ENCODE measurements around the gene BACE1.

Gene BACE1

DNA sequence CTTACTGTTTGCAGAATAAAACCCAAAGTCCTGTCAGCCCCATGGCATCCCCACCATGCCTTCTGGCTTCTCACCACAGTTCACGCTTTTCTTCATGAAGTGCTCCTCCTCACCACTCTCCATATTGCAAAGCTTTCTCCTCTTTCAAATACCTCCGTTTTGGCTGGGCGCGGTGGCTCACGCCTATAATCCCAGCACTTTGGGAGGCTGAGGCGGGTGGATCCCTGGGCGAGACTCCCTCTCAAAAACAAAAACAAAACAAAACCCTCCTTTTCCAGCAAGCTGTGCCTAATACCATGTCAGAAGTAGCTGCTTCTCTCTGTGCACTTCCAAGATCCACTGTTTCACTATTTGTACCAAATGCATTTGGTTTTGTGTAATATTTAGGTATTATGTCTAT is 6.7 kb downstream of the BACE1 start:
- no peak for DNase-seq (ENCODE audit: low spot score)

DNA sequence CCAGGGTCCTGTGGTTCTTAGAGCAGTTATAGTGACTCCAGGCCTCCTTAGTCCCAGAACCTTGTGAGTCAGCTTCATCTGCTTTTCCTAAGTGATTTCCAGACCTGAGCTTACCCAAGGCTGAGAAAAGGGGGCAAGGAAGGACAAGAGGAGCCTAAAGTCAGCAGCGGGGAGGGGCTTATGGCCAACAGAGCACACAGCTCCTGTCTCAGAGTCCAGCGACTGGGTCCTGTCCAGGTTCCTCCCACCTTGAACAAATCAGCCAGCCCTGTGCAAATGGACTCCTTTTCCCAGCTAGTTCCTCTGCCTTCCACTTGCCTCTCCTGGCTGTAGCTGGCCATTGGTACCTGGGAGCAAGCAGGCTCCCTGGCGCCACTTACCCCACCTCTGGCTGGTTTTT is 10.9 kb downstream of the BACE1 start:
- DNase-seq (ENCODE audit: low spot score) = no peak

DNA sequence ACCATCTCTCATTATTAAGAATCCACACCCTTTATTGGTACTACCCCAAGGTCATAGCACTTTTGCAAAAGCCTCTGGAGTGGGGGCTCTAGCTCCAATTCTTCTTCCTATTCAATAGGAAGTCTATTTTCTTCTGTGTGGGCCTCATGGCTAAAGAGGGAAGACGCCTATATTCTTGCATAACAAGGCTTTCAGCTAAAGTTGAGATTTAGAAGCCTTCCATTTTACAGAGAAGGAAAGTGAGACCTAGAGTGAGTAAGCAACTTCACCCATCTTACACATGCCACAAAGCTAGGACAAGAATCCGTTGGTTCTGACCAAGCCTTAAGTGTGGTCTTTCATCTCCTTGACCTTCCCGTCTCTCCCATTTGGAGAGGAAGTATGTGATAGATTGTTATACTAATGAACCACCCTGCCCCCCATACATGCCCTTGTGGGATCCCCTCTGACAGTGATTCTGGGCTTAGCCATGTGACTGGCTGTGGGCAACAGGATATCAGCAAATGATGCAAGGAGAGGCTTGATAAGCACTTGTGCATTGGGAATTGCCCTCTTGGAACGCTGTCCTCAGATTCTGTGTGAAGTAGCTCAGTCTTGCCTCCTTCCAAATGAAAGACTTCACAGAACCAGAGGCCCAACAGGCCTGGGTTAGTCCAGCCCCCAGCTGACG is 12.3 kb downstream of the BACE1 start:
- no peak for DNase-seq (ENCODE audit: low spot score)

GRCh38 chr11:117303101-117303500 is 13.0 kb downstream of the BACE1 start:
- no peak for DNase-seq (ENCODE audit: low spot score)

- no peak for DNase-seq (ENCODE audit: low spot score)
Observed at GRCh38 chr11:117302228-117302627, 13.8 kb downstream of the BACE1 start.

DNA sequence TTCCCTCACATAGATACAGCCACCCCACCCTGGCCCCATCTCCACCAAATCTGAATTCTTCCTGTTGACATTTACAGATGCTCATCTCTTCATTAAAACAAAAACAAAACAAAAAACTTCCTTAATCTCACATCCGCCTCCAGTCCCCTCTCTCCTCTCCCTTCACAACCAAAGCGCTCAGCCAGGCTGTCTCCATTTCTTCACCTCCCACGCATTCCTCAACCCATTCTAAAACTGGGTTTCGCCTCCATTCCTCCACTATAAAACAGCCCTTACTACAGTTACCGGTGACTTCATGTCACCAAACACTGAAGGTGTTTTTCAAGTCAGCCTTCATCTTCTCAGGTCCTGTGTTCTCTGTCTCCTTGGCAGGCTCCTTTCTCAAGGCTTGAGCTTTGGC is 15.3 kb downstream of the BACE1 start:
- no peak for DNase-seq (ENCODE audit: low spot score)

- DNase-seq (ENCODE audit: low spot score) = no peak
Observed at GRCh38 chr11:117300283-117300663, 15.8 kb downstream of the BACE1 start.

GRCh38 chr11:117299351-117300282 is 16.4 kb downstream of the BACE1 start:
- no peak for DNase-seq (ENCODE audit: low spot score)

- no peak for DNase-seq (ENCODE audit: low spot score)
Observed at GRCh38 chr11:117298195-117298594, 17.9 kb downstream of the BACE1 start.

DNA sequence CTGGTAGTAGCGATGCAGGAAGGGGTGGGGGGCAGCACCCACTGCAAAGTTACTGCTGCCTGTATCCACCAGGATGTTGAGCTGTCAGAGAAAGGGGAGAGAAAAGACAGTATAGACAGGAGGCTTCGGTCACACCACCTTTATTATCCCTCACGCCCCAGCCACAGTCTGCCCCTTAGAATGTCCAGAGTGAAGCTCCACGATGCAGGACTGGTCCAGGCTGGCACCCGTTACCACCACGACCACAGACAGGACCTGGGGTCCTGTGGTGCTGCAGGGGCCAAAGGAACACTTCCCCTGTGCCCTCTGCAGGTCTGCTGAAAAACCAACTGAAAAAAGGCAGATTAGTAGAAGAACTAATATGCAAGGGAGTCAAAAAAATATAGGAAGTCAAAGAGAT is 19.2 kb downstream of the BACE1 start:
- DNase-seq (ENCODE audit: low spot score) = no peak

- no peak for DNase-seq (ENCODE audit: low spot score)
Observed at GRCh38 chr11:117295438-117296137, 20.5 kb downstream of the BACE1 start.

DNA sequence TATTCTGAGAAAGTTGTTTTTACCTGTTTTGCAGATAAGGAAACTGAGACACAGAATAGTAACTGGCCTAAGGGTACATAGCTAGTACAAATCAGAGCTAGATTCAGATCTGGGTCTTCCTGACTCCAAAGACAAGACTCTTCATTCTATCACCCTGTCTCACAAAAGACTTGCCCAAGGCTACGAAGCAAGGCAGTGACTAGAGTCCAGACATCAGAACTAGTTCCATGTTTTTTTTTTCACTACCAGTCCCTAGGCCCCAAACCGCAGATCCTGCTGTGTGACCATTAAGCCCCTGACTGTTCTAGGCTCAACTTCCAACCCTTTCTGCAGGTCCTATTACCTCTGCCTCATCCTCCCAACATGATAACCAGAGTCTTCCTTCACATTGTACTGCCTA is 23.4 kb downstream of the BACE1 start:
- no peak for DNase-seq (ENCODE audit: low spot score)

DNA sequence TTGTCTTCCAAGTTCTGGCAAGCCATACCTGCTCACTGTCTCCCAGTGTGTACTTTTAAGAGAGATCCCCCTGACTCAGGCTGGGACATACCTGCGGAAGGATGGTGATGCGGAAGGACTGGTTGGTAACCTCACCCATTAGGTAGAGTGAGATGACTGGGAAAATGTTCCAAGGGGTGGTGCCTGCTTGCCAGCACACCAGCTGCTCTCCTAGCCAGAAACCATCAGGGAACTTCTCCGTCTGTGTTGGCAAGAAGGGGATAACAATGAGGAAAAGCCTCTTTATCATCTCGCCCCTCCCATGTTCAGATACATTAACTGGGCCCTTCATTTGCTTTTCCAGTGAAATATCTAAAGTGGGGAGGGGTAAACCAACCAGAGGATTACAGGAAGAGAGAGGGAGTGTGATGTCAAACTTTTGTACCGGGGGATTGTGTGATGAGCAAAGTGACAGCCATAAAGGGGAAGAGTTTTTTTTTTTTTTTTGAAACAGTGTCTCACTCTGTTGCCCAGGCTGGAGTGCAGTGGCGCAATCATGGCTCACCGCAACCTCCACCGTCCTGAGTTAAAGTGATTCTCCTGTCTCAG is 25.2 kb downstream of the BACE1 start, which contains the start of gene BACE1-AS:
Gene BACE1-AS, plus strand, starts transcription at position 538 of the 588 bp plus-strand sequence.
- DNase-seq (ENCODE audit: low spot score) = no peak

DNA sequence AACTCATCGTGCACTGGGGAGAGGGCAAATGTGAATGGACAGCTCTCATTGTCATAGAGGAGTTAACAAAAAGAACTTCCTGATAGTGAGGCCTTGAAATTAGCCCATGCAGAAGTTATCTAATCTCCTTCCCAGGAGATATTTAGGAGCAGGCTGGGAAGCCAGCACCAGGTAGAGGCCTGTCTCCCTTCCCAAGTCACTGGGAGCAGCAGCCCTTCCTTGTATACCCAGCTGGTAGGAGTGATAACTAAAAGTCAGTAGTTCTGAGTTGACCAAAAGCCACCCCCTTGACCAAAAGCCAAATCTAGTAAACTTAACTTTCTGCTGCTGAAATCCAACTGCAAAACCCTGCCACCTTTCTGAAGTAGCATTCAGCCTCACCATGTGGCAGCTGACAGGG is 26.3 kb downstream of the BACE1 start:
- no peak for DNase-seq (ENCODE audit: low spot score)

- no peak for DNase-seq (ENCODE audit: low spot score)
Observed at GRCh38 chr11:117287668-117288067, 28.4 kb downstream of the BACE1 start.

DNA sequence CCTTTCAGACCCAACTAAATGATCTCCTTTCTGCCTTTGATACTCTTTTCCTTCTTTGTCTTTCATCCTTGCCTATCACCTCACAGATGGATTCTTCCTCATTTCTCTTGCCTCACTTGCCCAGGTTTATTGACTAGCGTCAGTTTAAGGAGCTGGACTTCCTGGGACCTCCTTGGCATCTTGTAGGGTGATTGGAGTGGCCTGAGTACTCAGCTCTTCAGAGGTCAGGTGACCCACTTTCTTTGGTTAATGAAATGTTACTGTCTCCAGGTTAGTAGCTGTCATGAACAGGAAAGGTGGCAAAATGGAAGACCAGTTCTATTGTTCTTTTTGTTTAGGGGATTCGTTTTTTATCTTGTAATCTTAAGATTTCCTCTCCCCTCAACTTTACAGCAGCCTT is 29.5 kb downstream of the BACE1 start:
- DNase-seq (ENCODE audit: low spot score) = no peak

DNA sequence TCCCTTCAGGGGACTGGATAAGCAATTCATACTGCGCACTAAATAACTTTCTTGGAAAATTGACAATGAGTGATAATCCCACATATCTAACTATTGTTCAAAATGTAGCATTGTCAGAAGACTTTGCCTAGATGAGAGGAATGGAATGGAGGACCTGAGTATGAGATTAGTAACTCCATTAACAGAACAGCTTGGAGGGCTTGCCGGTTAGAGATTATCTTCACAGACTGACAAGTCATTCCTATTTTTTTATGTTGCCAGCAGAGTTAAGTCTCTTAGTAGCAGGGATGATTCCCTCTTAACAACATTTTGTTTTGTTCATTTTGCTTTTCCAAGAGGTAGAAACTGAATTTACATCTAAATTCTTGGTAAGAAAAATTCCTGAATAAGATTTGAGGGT is 32.0 kb downstream of the BACE1 start:
- no peak for DNase-seq (ENCODE audit: low spot score)

GRCh38 chr11:117282956-117283355 is 33.1 kb downstream of the BACE1 start:
- DNase-seq (ENCODE audit: low spot score) = no peak

DNA sequence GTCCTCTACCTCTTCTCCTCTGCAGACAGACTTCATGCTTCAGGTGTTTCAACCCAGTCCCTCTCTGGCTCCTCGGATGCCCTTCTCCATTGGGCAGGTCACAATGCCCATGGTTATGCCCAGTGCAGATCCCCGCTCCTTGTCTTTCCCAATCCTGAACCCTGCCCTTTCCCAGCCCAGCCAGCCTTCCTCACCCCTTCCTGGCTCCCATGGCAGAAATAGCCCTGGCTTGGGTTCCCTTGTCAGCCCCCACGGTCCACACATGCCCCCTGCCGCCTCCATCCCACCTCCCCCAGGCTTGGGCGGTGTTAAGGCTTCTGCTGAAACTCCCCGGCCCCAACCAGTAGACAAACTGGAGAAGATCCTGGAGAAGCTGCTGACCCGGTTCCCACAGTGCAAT is 34.2 kb downstream of the BACE1 start:
- DNase-seq (ENCODE audit: low spot score) = no peak

GRCh38 chr11:117281159-117281558 is 34.9 kb downstream of the BACE1 start:
- no peak for DNase-seq (ENCODE audit: low spot score)

DNA sequence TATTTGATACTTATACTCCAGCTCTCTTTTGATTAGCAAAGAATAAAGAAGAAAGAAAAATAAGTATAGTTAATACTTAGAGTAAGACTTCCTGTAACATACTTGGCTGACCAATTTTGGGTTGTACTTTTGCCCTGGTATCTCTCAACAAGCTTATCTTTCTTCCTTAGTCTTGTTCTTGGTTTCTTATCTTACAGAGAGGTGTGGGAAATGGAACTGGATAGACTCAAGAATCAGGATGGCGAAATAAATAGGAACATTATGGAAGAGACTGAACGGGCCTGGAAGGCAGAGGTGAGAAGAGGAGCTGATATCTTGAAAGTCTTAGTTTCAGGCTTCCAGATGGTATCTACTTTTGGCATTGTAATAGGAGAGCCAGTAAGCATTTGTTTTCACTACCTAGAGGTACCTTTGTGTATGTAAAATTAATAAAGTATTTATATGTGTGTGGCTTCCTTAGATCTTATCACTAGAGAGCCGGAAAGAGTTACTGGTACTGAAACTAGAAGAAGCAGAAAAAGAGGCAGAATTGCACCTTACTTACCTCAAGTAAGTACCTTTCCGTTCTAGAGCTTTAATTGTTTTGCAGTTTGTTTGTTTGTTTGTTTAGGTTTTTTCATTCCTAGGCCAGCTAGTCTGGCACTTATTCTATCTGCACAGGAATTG is 36.2 kb downstream of the BACE1 start:
- DNase-seq (ENCODE audit: low spot score) = no peak

DNA sequence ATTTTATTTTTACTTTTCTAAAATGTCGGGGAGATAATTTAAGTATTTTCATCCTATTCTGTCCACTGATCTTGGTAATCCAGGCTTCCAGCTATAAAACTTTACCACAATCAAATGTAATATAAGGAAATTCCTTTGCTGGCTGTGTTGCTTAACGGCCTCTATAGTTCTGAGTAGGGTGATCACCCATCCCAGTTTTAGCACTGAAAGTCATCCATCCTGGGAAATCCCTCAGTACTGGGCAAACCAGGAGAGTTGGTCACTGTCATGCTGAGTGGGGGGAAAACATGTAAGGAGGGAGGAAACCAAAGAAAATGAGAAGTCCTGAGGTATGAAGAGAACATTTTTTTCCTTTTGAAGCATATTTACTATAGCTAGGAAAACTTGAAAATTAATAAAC is 37.7 kb downstream of the BACE1 start:
- DNase-seq (ENCODE audit: low spot score) = no peak

All from NAMALWA (cell line).